Activated CD4-positive, CD25-positive, alpha-beta regulatory T cell treated with anti-CD3 and anti-CD28 coated beads, Interleukin-2, amount 50 U/mL, for 72 hours (primary cell): ENCODE results near the gene MAP3K5.

Experiments
- DNase-seq: peaks from one replicate; pipeline ENCODE4 v3.0.0; 2021

The MAP3K5 gene

GRCh38 chr6:136677344-136677743 lies 114.9 kb downstream of the MAP3K5 start:
- DNase-seq: no peak

GRCh38 chr6:136676075-136676474 lies 116.2 kb downstream of the MAP3K5 start:
- DNase-seq: no peak

GRCh38 chr6:136673571-136673970 lies 118.7 kb downstream of the MAP3K5 start:
- no peak for DNase-seq

- no peak for DNase-seq
These were observed 120.1 kb downstream of the MAP3K5 start for GRCh38 chr6:136672144-136672543.

- DNase-seq: no peak
These were observed 123.0 kb downstream of the MAP3K5 start for GRCh38 chr6:136669299-136669699.

- no peak for DNase-seq
These were observed 123.7 kb downstream of the MAP3K5 start for GRCh38 chr6:136668571-136668970.

- no peak for DNase-seq
These were observed 126.2 kb downstream of the MAP3K5 start for GRCh38 chr6:136666041-136666440.

- DNase-seq: no peak
These were observed 129.7 kb downstream of the MAP3K5 start for GRCh38 chr6:136662347-136663237.

- no peak for DNase-seq
These were observed 131.6 kb downstream of the MAP3K5 start for GRCh38 chr6:136660727-136661126.

GRCh38 chr6:136659991-136660499 lies 132.2 kb downstream of the MAP3K5 start:
- no peak for DNase-seq

GRCh38 chr6:136658711-136659110 lies 133.6 kb downstream of the MAP3K5 start:
- DNase-seq: no peak

- no peak for DNase-seq
These were observed 134.6 kb downstream of the MAP3K5 start for GRCh38 chr6:136657666-136658065.

- DNase-seq: no peak
These were observed 136.2 kb downstream of the MAP3K5 start for GRCh38 chr6:136656121-136656520.

- DNase-seq: no peak
These were observed 136.8 kb downstream of the MAP3K5 start for GRCh38 chr6:136655239-136656014.

GRCh38 chr6:136654086-136654485 lies 138.2 kb downstream of the MAP3K5 start:
- no peak for DNase-seq

GRCh38 chr6:136652656-136653055 lies 139.6 kb downstream of the MAP3K5 start:
- no peak for DNase-seq

- no peak for DNase-seq
These were observed 140.3 kb downstream of the MAP3K5 start for GRCh38 chr6:136651982-136652381.

- DNase-seq: no peak
These were observed 144.9 kb downstream of the MAP3K5 start for GRCh38 chr6:136647363-136647852.

- DNase-seq: no peak
These were observed 145.9 kb downstream of the MAP3K5 start for GRCh38 chr6:136646377-136646776.

- DNase-seq: no peak
These were observed 147.7 kb downstream of the MAP3K5 start for GRCh38 chr6:136644597-136644952.

GRCh38 chr6:136643850-136644596 lies 148.3 kb downstream of the MAP3K5 start:
- DNase-seq: peak; percentile 77

GRCh38 chr6:136641873-136642465 lies 150.3 kb downstream of the MAP3K5 start:
- DNase-seq: no peak

- no peak for DNase-seq
These were observed 151.1 kb downstream of the MAP3K5 start for GRCh38 chr6:136641166-136641565.
